AG09319 (cell line): ENCODE results near the gene ASB7.
A peak's percentile ranks its signal among the peaks of the same experiment; 100 is the strongest.

Experiments
- DNase-seq: peaks from one replicate; pipeline ENCODE4 v3.0.0-alpha.2; 2010; ENCODE audit warnings: low read depth; ENCODE audit errors: extremely low read depth
- TF ChIP-seq, protein P1 (sequence below): IDR thresholded peaks from 2 replicates; pipeline ENCODE4 v1.5.1; 2011; ENCODE audit warnings: low read depth, mild to moderate bottlenecking, inconsistent platforms, low read length, moderate library complexity

The ASB7 gene

DNA sequence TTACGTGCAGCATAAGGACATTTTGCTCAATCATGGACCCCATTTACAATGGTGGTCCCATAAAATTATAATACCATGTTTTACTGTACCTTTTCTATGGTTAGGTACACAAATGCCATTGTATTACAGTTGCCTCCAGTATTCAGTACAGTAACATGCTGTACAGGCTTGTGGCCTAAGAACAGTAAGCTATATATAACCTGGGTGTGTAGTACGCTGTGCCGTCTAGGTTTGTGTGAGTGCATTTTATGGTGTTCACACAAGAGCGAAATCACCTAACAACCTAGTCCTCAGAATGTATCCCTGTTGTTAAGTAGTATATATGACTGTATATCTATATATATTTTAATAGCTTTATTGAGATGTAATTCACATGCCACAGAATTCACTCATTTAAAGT, 12.5 kb downstream of the ASB7 start:
- DNase-seq, result no peak
- TF ChIP-seq, protein P1, sequence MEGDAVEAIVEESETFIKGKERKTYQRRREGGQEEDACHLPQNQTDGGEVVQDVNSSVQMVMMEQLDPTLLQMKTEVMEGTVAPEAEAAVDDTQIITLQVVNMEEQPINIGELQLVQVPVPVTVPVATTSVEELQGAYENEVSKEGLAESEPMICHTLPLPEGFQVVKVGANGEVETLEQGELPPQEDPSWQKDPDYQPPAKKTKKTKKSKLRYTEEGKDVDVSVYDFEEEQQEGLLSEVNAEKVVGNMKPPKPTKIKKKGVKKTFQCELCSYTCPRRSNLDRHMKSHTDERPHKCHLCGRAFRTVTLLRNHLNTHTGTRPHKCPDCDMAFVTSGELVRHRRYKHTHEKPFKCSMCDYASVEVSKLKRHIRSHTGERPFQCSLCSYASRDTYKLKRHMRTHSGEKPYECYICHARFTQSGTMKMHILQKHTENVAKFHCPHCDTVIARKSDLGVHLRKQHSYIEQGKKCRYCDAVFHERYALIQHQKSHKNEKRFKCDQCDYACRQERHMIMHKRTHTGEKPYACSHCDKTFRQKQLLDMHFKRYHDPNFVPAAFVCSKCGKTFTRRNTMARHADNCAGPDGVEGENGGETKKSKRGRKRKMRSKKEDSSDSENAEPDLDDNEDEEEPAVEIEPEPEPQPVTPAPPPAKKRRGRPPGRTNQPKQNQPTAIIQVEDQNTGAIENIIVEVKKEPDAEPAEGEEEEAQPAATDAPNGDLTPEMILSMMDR, result no peak

- no peak for DNase-seq
- TF ChIP-seq, protein P1, result no peak
Observed at GRCh38 chr15:100615801-100616200, 13.4 kb downstream of the ASB7 start.

- TF ChIP-seq, protein P1, result no peak
- no peak for DNase-seq
Observed at GRCh38 chr15:100616700-100617099, 14.3 kb downstream of the ASB7 start.

GRCh38 chr15:100623301-100623700, 20.9 kb downstream of the ASB7 start:
- TF ChIP-seq, protein P1, result no peak
- DNase-seq, result no peak

DNA sequence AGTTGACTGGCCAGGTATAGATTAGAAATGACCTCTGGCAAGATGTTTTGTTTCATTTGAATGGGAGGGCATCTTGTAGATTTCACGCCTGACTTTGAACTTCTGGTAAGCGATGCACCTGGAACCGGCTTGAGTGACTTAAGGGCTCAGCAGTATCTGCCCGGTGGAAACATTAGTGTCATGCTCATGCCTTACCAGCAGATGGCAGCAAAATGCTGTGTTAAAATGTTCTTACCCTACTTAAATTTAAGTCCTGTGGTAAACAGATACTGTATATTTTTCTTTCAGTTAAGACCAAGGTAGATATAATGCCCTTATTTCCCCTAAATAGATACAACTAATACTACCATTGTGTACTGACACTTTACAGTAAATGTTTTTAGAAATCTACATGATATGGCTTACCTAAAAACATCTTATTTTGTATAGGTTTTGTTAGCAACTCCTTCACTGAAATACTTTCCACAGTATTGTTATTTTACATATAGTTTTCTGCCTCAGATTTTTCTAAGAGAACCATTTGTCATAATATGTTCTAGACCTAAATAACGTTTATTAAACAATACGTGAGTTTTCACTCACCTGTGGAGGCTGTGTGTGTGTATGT, 25.5 kb downstream of the ASB7 start:
- peak; percentile 60 for DNase-seq
- TF ChIP-seq, protein P1, result peak; percentile 75

GRCh38 chr15:100628746-100629145, 26.4 kb downstream of the ASB7 start:
- DNase-seq, result no peak
- TF ChIP-seq, protein P1, result no peak

- DNase-seq, result no peak
- TF ChIP-seq, protein P1, result no peak
Observed at GRCh38 chr15:100631831-100632230, 29.4 kb downstream of the ASB7 start.
